HCT116 (cell line): Measurements from ENCODE around the gene PDK4. TPM values are rescaled to one million over a fixed set of nuclear protein-coding genes. Genes with fewer than 3 reads are reported as not detected.

Experiments used
- ATAC-seq: fragments of 200-7000 bp; cut with Tn5 transposase; 2 replicates; pipeline ENCODE4 v1.9.1; 2020; ENCODE audit warnings: mild to moderate bottlenecking, moderate library complexity
- BruUV-seq: library from RNA; stranded (reverse); fragments of 400-500 nt; replicated peaks from 2 replicates; lab custom pipeline; 2021; lab: Mats Ljungman, UMichigan
- CTCF ChIA-PET: fragments of 300-600 bp; sonication (Branson Sonifier 250); formaldehyde crosslinking; loops from one replicate; lab custom pipeline; 2021; ENCODE audit warnings: antibody characterized with exemption; lab: Charles Lee
- POLR2A ChIA-PET: fragments of 300-600, 350-600 bp; sonication (Branson Sonifier 250); formaldehyde crosslinking; loops from one replicate; lab custom pipeline; 2021; ENCODE audit warnings: antibody characterized with exemption; lab: Charles Lee
- RAD21 ChIA-PET, 2 experiments: fragments of 300-600 bp; sonication (Branson Sonifier 250); formaldehyde crosslinking; loops; one replicate each; lab custom pipeline; 2023; ENCODE audit warnings: low total read pairs in 2 of 2; ENCODE audit not compliant: uncharacterized antibody in 2 of 2, unreplicated experiment in 2 of 2, low non-redundant PET in 1 of 2; lab: Charles Lee
- DNase-seq: peaks from one replicate; pipeline ENCODE4 v3.0.0-alpha.2; 2010; ENCODE audit warnings: low read depth, low spot score
- H2AFZ ChIP-seq: fragments of 200-600 bp; shearing (Covaris generic), sonication (generic); 2 replicates; pipeline ENCODE4 v1.6.1; 2017; ENCODE audit warnings: low read depth, mixed run types, mixed read lengths, antibody characterized with exemption, low read length; ENCODE audit not compliant: poor library complexity, severe bottlenecking
- H3K27ac ChIP-seq: 2 replicates; pipeline ENCODE4 v1.5.1; 2012; ENCODE audit warnings: low read depth, low read length
- H3K27me3 ChIP-seq: fragments of 200-600 bp; sonication (generic); 2 replicates; pipeline ENCODE4 v1.6.1; 2016; ENCODE audit warnings: mixed run types, low read length, mixed read lengths; ENCODE audit not compliant: insufficient read depth
- H3K36me3 ChIP-seq, 2 experiments: fragments of 200-500 bp in 1 of 2; fragments of 200-600 bp in 1 of 2; sonication (Bioruptor generic) in 1 of 2; sonication (generic) in 1 of 2; 2 replicates each; pipeline versions ENCODE4 v1.5.1 to v1.6.1; 2014 to 2016; ENCODE audit warnings: low read length in 2 of 2, inconsistent platforms in 1 of 2, mixed read lengths in 1 of 2, mixed run types in 1 of 2; ENCODE audit not compliant: insufficient read depth in 2 of 2, control insufficient read depth in 1 of 2
- H3K4me1 ChIP-seq, 2 experiments: fragments of 200-600 bp in 1 of 2; sonication (generic) in 1 of 2; 2 replicates each; pipeline versions ENCODE4 v1.5.1 to v1.6.1; 2012 to 2017; ENCODE audit warnings: low read length in 2 of 2, inconsistent platforms in 1 of 2, mild to moderate bottlenecking in 1 of 2, mixed read lengths in 1 of 2, mixed run types in 1 of 2, moderate library complexity in 1 of 2; ENCODE audit not compliant: insufficient read depth in 2 of 2, control insufficient read depth in 1 of 2
- H3K4me2 ChIP-seq: fragments of 200-600 bp; sonication (generic); 2 replicates; pipeline ENCODE4 v1.6.1; 2017; ENCODE audit warnings: mixed run types, low read length, mixed read lengths
- H3K4me3 ChIP-seq, 2 experiments: fragments of 200-600 bp in 1 of 2; sonication (generic) in 1 of 2; replicated peaks in 1 of 2; 2 replicates each; pipeline ENCODE4 v1.5.1; 2011 to 2016; ENCODE audit warnings: low read length in 2 of 2, control low read depth in 1 of 2, low read depth in 1 of 2, mild to moderate bottlenecking in 1 of 2, mixed read lengths in 1 of 2, mixed run types in 1 of 2
- H3K79me2 ChIP-seq: fragments of 200-600 bp; sonication (generic); 2 replicates; pipeline ENCODE4 v1.6.1; 2017; ENCODE audit warnings: mild to moderate bottlenecking, mixed run types, low read length, moderate library complexity, mixed read lengths; ENCODE audit not compliant: insufficient read depth
- H3K9ac ChIP-seq: fragments of 200-600 bp; sonication (generic); 2 replicates; pipeline ENCODE4 v1.6.1; 2016; ENCODE audit warnings: low read length, mixed read lengths
- H3K9me2 ChIP-seq: fragments of 200-600 bp; sonication (generic), shearing (Covaris generic); 2 replicates; pipeline ENCODE4 v1.6.1; 2017; ENCODE audit warnings: mixed run types, mild to moderate bottlenecking, moderate library complexity; ENCODE audit not compliant: insufficient read depth
- H3K9me3 ChIP-seq, 2 experiments: fragments of 200-500 bp in 1 of 2; fragments of 200-600 bp in 1 of 2; sonication (Bioruptor generic) in 1 of 2; sonication (generic) in 1 of 2; 2 replicates each; pipeline ENCODE4 v1.6.1; 2014 to 2017; ENCODE audit warnings: low read length in 2 of 2, mixed read lengths in 2 of 2, inconsistent platforms in 1 of 2, low read depth in 1 of 2, mild to moderate bottlenecking in 1 of 2, mixed run types in 1 of 2, moderate library complexity in 1 of 2; ENCODE audit not compliant: control insufficient read depth in 1 of 2, insufficient read depth in 1 of 2
- H4K20me1 ChIP-seq: fragments of 200-600 bp; sonication (generic), shearing (Covaris generic); 2 replicates; pipeline ENCODE4 v1.6.1; 2017; ENCODE audit warnings: mixed run types, mild to moderate bottlenecking, moderate library complexity; ENCODE audit not compliant: insufficient read depth
- CBX3 ChIP-seq: IDR thresholded peaks from 2 replicates; pipeline ENCODE4 v1.6.1; 2012; ENCODE audit warnings: low read depth
- CEBPB ChIP-seq: IDR thresholded peaks from 2 replicates; pipeline ENCODE4 v1.6.1; 2012; ENCODE audit warnings: low read depth
- EGR1 ChIP-seq: IDR thresholded peaks from 2 replicates; pipeline ENCODE4 v1.6.1; 2012; ENCODE audit warnings: low read depth
- ELF1 ChIP-seq: IDR thresholded peaks from 2 replicates; pipeline ENCODE4 v1.6.1; 2012; ENCODE audit warnings: low read depth, borderline replicate concordance
- EZH2 ChIP-seq: fragments of 200-600 bp; sonication (generic); IDR thresholded peaks from 2 replicates; pipeline ENCODE4 v1.6.1; 2017; ENCODE audit warnings: antibody characterized with exemption, mixed run types
- EZH2phosphoT487 ChIP-seq: fragments of 200-600 bp; IDR thresholded peaks from 2 replicates; pipeline ENCODE4 v1.6.1; 2018; ENCODE audit warnings: antibody characterized with exemption, borderline replicate concordance
- FOSL1 ChIP-seq: IDR thresholded peaks from 2 replicates; pipeline ENCODE4 v1.6.1; 2012; ENCODE audit warnings: low read depth
- JUND ChIP-seq: IDR thresholded peaks from 2 replicates; pipeline ENCODE4 v1.6.1; 2012
- MAX ChIP-seq: IDR thresholded peaks from 2 replicates; pipeline ENCODE4 v1.6.1; 2012
- POLR2A ChIP-seq: IDR thresholded peaks from 2 replicates; pipeline ENCODE4 v1.7.0; 2011; ENCODE audit warnings: borderline replicate concordance; ENCODE audit not compliant: insufficient read depth, insufficient read length; ENCODE audit errors: extremely low read depth
- POLR2AphosphoS5 ChIP-seq: IDR thresholded peaks from 2 replicates; pipeline ENCODE4 v1.6.1; 2011; ENCODE audit warnings: mild to moderate bottlenecking, low read depth, low read length, moderate library complexity
- RAD21 ChIP-seq: IDR thresholded peaks from 2 replicates; pipeline ENCODE4 v1.6.1; 2012; ENCODE audit warnings: low read depth, mild to moderate bottlenecking
- REST ChIP-seq: IDR thresholded peaks from 2 replicates; pipeline ENCODE4 v1.6.1; 2012; ENCODE audit warnings: low read depth
- SRF ChIP-seq: IDR thresholded peaks from 2 replicates; pipeline ENCODE4 v1.6.1; 2012; ENCODE audit warnings: low read depth
- TCF7L2 ChIP-seq: IDR thresholded peaks from 2 replicates; pipeline ENCODE4 v1.7.0; 2011; ENCODE audit warnings: borderline replicate concordance, inconsistent platforms; ENCODE audit not compliant: insufficient read depth, insufficient read length; ENCODE audit errors: extremely low read depth
- YY1 ChIP-seq: IDR thresholded peaks from 2 replicates; pipeline ENCODE4 v1.6.1; 2011; ENCODE audit warnings: low read length, low read depth, moderate library complexity, mild to moderate bottlenecking; ENCODE audit not compliant: insufficient replicate concordance; ENCODE audit errors: extremely low read depth
- ZNF274 ChIP-seq: fragments of 200-500 bp; sonication (Bioruptor generic); IDR thresholded peaks from 2 replicates; pipeline ENCODE4 v1.6.1; 2014; ENCODE audit warnings: mild to moderate bottlenecking, low read depth, low read length, inconsistent platforms
- intact Hi-C: fragments of 100-400 bp; cut with micrococcal nuclease; formaldehyde crosslinking; loops from 2 replicates; pipeline ENCODE4 v1.10.0; 2022
- total RNA-seq: library from RNA; stranded (reverse); gene quantifications from one replicate; pipeline ENCODE4 v1.2.1, GENCODE V29; 2021; ENCODE audit not compliant: unreplicated experiment
- TF ChIP-seq, protein P1 (sequence below): IDR thresholded peaks from 2 replicates; pipeline ENCODE4 v1.6.1; 2012
- TF ChIP-seq, protein P2 (sequence below): IDR thresholded peaks from 2 replicates; pipeline ENCODE4 v1.6.1; 2011; ENCODE audit warnings: mild to moderate bottlenecking, low read length, moderate library complexity; ENCODE audit not compliant: insufficient replicate concordance; ENCODE audit errors: extremely low read depth
- TF ChIP-seq, protein P3 (sequence below), 3 experiments: fragments of 200-600 bp in 1 of 3; sonication (generic) in 1 of 3; IDR thresholded peaks in 2 of 3; conservative IDR thresholded peaks in 1 of 3; 2 replicates each; pipeline ENCODE4 v1.5.1; 2012 to 2017; ENCODE audit warnings: low read depth in 2 of 3, low read length in 2 of 3, antibody characterized with exemption in 1 of 3, borderline replicate concordance in 1 of 3, control low read depth in 1 of 3, mild to moderate bottlenecking in 1 of 3, mixed read lengths in 1 of 3, mixed run types in 1 of 3, moderate library complexity in 1 of 3; ENCODE audit not compliant: insufficient read depth in 1 of 3

The PDK4 gene
- total RNA-seq, 1 experiment from 2014 or later, result 2.1 TPM

DNA sequence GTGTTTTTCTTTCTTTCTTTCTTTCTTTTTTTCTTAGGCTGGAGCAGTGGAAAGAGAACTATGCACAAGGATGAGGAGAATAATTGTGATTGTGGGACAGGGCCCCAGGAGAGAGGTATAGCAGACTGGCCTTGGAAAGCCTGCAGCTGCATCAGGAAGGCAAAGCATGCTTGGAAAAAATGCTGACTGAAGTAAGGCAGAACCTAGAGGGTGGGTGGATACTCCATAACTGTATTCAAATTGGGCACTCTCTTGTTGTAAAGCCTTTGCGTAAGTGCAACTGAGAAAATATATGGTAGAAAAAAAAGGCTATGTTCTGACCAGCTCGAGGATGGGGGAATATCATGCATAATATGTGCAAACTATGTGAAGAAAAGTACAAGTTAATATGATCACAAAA lies 39.5 kb downstream of the PDK4 start:
- no peak overlapping the region for H3K27ac ChIP-seq
- no peak overlapping the region for H3K9ac ChIP-seq
- H4K20me1 ChIP-seq, result no peaks in the 10 kb centered on the region
- RAD21 ChIA-PET, result no interaction called here
- DNase-seq (no peak), ATAC-seq (no peak)
- no peaks in the 10 kb centered on the region for H3K4me1 ChIP-seq
- H3K27me3 ChIP-seq, result no peaks in the 10 kb centered on the region
- H3K4me3 ChIP-seq, result no peak overlapping the region
- BruUV-seq, result no TSS peak
- H3K79me2 ChIP-seq, result no peaks in the 10 kb centered on the region
- no peak overlapping the region for H2AFZ ChIP-seq
- no peak overlapping the region for H3K4me2 ChIP-seq
- TF ChIP-seq ELF1 (no peak), MAX (no peak), POLR2A (no peak), YY1 (no peak), TCF7L2 (no peak), SRF (no peak), EZH2 (no peak), EGR1 (no peak), CBX3 (no peak), FOSL1 (no peak), RAD21 (no peak), ZNF274 (no peak), JUND (no peak), REST (no peak), EZH2phosphoT487 (no peak), CEBPB (no peak), POLR2AphosphoS5 (no peak)
- TF ChIP-seq, protein P1, sequence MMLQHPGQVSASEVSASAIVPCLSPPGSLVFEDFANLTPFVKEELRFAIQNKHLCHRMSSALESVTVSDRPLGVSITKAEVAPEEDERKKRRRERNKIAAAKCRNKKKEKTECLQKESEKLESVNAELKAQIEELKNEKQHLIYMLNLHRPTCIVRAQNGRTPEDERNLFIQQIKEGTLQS, result no peak
- TF ChIP-seq, protein P2, sequence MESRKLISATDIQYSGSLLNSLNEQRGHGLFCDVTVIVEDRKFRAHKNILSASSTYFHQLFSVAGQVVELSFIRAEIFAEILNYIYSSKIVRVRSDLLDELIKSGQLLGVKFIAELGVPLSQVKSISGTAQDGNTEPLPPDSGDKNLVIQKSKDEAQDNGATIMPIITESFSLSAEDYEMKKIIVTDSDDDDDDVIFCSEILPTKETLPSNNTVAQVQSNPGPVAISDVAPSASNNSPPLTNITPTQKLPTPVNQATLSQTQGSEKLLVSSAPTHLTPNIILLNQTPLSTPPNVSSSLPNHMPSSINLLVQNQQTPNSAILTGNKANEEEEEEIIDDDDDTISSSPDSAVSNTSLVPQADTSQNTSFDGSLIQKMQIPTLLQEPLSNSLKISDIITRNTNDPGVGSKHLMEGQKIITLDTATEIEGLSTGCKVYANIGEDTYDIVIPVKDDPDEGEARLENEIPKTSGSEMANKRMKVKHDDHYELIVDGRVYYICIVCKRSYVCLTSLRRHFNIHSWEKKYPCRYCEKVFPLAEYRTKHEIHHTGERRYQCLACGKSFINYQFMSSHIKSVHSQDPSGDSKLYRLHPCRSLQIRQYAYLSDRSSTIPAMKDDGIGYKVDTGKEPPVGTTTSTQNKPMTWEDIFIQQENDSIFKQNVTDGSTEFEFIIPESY, result no peak
- TF ChIP-seq, protein P3, sequence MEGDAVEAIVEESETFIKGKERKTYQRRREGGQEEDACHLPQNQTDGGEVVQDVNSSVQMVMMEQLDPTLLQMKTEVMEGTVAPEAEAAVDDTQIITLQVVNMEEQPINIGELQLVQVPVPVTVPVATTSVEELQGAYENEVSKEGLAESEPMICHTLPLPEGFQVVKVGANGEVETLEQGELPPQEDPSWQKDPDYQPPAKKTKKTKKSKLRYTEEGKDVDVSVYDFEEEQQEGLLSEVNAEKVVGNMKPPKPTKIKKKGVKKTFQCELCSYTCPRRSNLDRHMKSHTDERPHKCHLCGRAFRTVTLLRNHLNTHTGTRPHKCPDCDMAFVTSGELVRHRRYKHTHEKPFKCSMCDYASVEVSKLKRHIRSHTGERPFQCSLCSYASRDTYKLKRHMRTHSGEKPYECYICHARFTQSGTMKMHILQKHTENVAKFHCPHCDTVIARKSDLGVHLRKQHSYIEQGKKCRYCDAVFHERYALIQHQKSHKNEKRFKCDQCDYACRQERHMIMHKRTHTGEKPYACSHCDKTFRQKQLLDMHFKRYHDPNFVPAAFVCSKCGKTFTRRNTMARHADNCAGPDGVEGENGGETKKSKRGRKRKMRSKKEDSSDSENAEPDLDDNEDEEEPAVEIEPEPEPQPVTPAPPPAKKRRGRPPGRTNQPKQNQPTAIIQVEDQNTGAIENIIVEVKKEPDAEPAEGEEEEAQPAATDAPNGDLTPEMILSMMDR (IDR thresholded peaks at IDR 0.05 in 2 of 3, conservative IDR thresholded peaks at IDR 0.05 in 1 of 3; ENCODE audit: borderline replicate concordance in 1 of 3, insufficient read depth in 1 of 3, low read depth in 2 of 3, low read length in 2 of 3), result no peak
- no peaks in the 10 kb centered on the region for H3K9me2 ChIP-seq
- CTCF ChIA-PET, result interaction anchor here (1.6 to 1.7 kb wide), 2 partner anchors 12 to 127 kb away, joined by 5 read pairs; no protein-coding TSS in a partner anchor
- H3K36me3 ChIP-seq, result no peaks in the 10 kb centered on the region
- POLR2A ChIA-PET, result no interaction called here
- intact Hi-C loops, result no loop called here
- H3K9me3 ChIP-seq, result no peaks in the 10 kb centered on the region
